A549 (cell line): ENCODE data around the gene TP73. TPM values are rescaled to one million over a fixed set of nuclear protein-coding genes. Genes with fewer than 3 reads are reported as not detected.
A peak's percentile ranks its signal among the peaks of the same experiment; 100 is the strongest.

Experiments used
- ATAC-seq, 2 experiments: fragments of 200-7000 bp in 1 of 2; fragments of >200 bp in 1 of 2; cut with Nextera tagmentation in 1 of 2; cut with Tn5 transposase in 1 of 2; 3 replicates each; pipeline versions ENCODE4 v1.8.0 to v1.9.1; 2018 to 2020; ENCODE audit warnings: mild to moderate bottlenecking in 1 of 2, moderate library complexity in 1 of 2
- CTCF ChIA-PET: fragments of 300-600 bp; sonication (Branson Sonifier 250); formaldehyde crosslinking; extraction: SDS; loops from one replicate; lab custom pipeline; 2021; ENCODE audit warnings: antibody characterized with exemption, inconsistent platforms; lab: Yijun Ruan, JAX
- POLR2A ChIA-PET: fragments of 350-600 bp; formaldehyde crosslinking; extraction: SDS; loops from one replicate; lab custom pipeline; 2021; ENCODE audit warnings: antibody characterized with exemption, inconsistent platforms; lab: Yijun Ruan, JAX
- DNase-seq, 2 experiments: peaks; one replicate each; pipeline versions ENCODE4 v3.0.0 to v3.0.0-alpha.2; 2011 to 2016; ENCODE audit warnings: low read depth in 1 of 2, low spot score in 1 of 2
- FAIRE-seq: peaks from 2 replicates; lab custom pipeline; 2011; peaks lifted over from hg19 to GRCh38; lab: Jason Lieb, UNC
- H3K27ac ChIP-seq, 2 experiments: fragments of >200 bp; sonication (Bioruptor Twin); formaldehyde crosslinking; 3 replicates each; pipeline ENCODE4 v1.5.1; 2016 to 2017
- H3K4me1 ChIP-seq: fragments of >200 bp; sonication (Bioruptor Twin); formaldehyde crosslinking; 3 replicates; pipeline ENCODE4 v1.6.1; 2016
- H3K4me2 ChIP-seq: fragments of >200 bp; sonication (Bioruptor Twin); formaldehyde crosslinking; 3 replicates; pipeline ENCODE4 v1.6.1; 2016
- H3K4me3 ChIP-seq: fragments of >200 bp; sonication (Bioruptor Twin); formaldehyde crosslinking; 3 replicates; pipeline ENCODE4 v1.5.1; 2016
- H3K9me3 ChIP-seq: fragments of >200 bp; sonication (Bioruptor Twin); formaldehyde crosslinking; 3 replicates; pipeline ENCODE4 v1.6.1; 2016
- CHD4 ChIP-seq: fragments of 200-600 bp; sonication (generic); IDR thresholded peaks from 2 replicates; pipeline ENCODE4 v1.6.1; 2016; ENCODE audit warnings: antibody characterized with exemption, mild to moderate bottlenecking, borderline replicate concordance
- ESRRA ChIP-seq: fragments of 150-350 bp; IDR thresholded peaks from 2 replicates; pipeline ENCODE4 v1.6.1; 2014; ENCODE audit warnings: mild to moderate bottlenecking, low read length, borderline replicate concordance
- FOSB ChIP-seq: fragments of 250-450 bp; sonication (Bioruptor Pico); IDR thresholded peaks from 2 replicates; pipeline ENCODE4 v1.5.0; 2020; ENCODE audit warnings: mild to moderate bottlenecking, moderate library complexity
- GATA3 ChIP-seq: IDR thresholded peaks from 2 replicates; pipeline ENCODE4 v1.6.1; 2012; ENCODE audit warnings: borderline replicate concordance
- NFE2L2 ChIP-seq: fragments of 150-350 bp; conservative IDR thresholded peaks from 2 replicates; pipeline ENCODE4 v1.6.1; 2014; ENCODE audit warnings: low read length
- NR3C1 ChIP-seq: fragments of >200 bp; sonication (Bioruptor Twin); formaldehyde crosslinking; IDR thresholded peaks from 3 replicates; pipeline ENCODE4 v1.6.1; 2017
- RAD21 ChIP-seq, 2 experiments: fragments of >200 bp in 1 of 2; sonication (Bioruptor Twin) in 1 of 2; formaldehyde crosslinking in 1 of 2; IDR thresholded peaks in 1 of 2; conservative IDR thresholded peaks in 1 of 2; 2 replicates in 1 of 2; 3 replicates in 1 of 2; pipeline ENCODE4 v1.6.1; 2012 to 2018; ENCODE audit warnings: inconsistent platforms in 1 of 2
- RARB ChIP-seq: fragments of 250-450 bp; sonication (Bioruptor Pico); IDR thresholded peaks from 2 replicates; pipeline ENCODE4 v1.8.0; 2021; ENCODE audit warnings: mild to moderate bottlenecking, moderate library complexity
- RCOR1 ChIP-seq: fragments of 150-350 bp; IDR thresholded peaks from 2 replicates; pipeline ENCODE4 v1.6.1; 2014; ENCODE audit warnings: antibody characterized with exemption, low read length, low read depth
- RFX5 ChIP-seq: fragments of 450-650 bp; IDR thresholded peaks from 2 replicates; pipeline ENCODE4 v1.7.1; 2014; ENCODE audit warnings: antibody characterized with exemption, mild to moderate bottlenecking, moderate library complexity
- RNF2 ChIP-seq: fragments of 200-600 bp; sonication (generic); IDR thresholded peaks from 2 replicates; pipeline ENCODE4 v1.6.1; 2016; ENCODE audit warnings: low read depth, mild to moderate bottlenecking, antibody characterized with exemption, moderate library complexity, borderline replicate concordance
- SREBF2 ChIP-seq: fragments of 450-650 bp; IDR thresholded peaks from 2 replicates; pipeline ENCODE4 v1.6.1; 2014; ENCODE audit warnings: mild to moderate bottlenecking, moderate library complexity
- TP53 ChIP-seq: fragments of 250-450 bp; sonication (Bioruptor Pico); IDR thresholded peaks from 2 replicates; pipeline ENCODE4 v1.5.0; 2021; ENCODE audit warnings: mild to moderate bottlenecking, moderate library complexity
- WGBS: methylation state at CpG from one replicate; pipeline ENCODE4 v1.1.6; 2017; ENCODE audit errors: missing lambda C conversion rate; 5-methylcytosine and 5-hydroxymethylcytosine counted together
- polyA plus RNA-seq, 4 experiments: library from polyadenylated mRNA; depleted of rRNA in 3 of 4; stranded (reverse); fragments of >200 nt; fragmentation: RNase III in 1 of 4; extraction: RNeasy Plus Mini Kit Qiagen cat#74134 plus additional on column Dnase treatment in 1 of 4; gene quantifications; 2 replicates in 3 of 4; 3 replicates in 1 of 4; pipeline ENCODE4 v1.2.3, GENCODE V29; 2011 to 2017
- TF ChIP-seq, protein P1 (sequence below): fragments of 200-600 bp; sonication (generic); IDR thresholded peaks from 2 replicates; pipeline ENCODE4 v1.6.1; 2016; ENCODE audit warnings: antibody characterized with exemption, mild to moderate bottlenecking, moderate library complexity
- TF ChIP-seq, protein P2 (sequence below): fragments of >200 bp; sonication (Bioruptor Twin); formaldehyde crosslinking; IDR thresholded peaks from 3 replicates; pipeline ENCODE4 v1.5.1; 2016
- TF ChIP-seq, protein P3 (sequence below): IDR thresholded peaks from 2 replicates; pipeline ENCODE4 v1.6.1; 2012
- TF ChIP-seq, protein P4 (sequence below): fragments of 150-350 bp; IDR thresholded peaks from 2 replicates; pipeline ENCODE4 v1.6.1; 2014; ENCODE audit warnings: low read depth, mild to moderate bottlenecking, low read length

Gene TP73
- polyA plus RNA-seq, 2 of the 4 experiments (the other 2 are of a cell fraction) = 0.01 to 0.25 TPM

DNA sequence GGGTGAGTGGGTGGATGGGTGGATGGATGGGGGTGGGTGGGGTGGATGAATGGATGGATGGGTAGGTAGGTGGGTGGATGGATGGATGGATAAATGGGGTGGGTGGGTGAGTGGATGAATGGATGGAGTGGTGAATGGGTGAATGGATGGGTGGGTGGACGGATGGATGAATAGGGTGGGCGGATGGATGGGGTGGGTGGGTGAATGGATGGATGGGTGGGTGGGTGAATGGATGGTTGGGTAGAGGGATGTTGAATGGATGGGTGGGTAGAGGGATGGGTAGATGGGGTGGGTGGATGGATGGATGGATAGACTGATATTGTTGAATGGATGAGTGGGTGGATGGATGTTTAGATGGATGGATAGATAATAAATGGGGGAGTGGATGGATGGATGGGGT lies 73.0 kb downstream of the TP73 start (continued):
- TF ChIP-seq RARB (CRISPR knock-in tag) (no peak), RNF2 (no peak)
- TF ChIP-seq, protein P1, sequence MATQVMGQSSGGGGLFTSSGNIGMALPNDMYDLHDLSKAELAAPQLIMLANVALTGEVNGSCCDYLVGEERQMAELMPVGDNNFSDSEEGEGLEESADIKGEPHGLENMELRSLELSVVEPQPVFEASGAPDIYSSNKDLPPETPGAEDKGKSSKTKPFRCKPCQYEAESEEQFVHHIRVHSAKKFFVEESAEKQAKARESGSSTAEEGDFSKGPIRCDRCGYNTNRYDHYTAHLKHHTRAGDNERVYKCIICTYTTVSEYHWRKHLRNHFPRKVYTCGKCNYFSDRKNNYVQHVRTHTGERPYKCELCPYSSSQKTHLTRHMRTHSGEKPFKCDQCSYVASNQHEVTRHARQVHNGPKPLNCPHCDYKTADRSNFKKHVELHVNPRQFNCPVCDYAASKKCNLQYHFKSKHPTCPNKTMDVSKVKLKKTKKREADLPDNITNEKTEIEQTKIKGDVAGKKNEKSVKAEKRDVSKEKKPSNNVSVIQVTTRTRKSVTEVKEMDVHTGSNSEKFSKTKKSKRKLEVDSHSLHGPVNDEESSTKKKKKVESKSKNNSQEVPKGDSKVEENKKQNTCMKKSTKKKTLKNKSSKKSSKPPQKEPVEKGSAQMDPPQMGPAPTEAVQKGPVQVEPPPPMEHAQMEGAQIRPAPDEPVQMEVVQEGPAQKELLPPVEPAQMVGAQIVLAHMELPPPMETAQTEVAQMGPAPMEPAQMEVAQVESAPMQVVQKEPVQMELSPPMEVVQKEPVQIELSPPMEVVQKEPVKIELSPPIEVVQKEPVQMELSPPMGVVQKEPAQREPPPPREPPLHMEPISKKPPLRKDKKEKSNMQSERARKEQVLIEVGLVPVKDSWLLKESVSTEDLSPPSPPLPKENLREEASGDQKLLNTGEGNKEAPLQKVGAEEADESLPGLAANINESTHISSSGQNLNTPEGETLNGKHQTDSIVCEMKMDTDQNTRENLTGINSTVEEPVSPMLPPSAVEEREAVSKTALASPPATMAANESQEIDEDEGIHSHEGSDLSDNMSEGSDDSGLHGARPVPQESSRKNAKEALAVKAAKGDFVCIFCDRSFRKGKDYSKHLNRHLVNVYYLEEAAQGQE = no peak

DNA sequence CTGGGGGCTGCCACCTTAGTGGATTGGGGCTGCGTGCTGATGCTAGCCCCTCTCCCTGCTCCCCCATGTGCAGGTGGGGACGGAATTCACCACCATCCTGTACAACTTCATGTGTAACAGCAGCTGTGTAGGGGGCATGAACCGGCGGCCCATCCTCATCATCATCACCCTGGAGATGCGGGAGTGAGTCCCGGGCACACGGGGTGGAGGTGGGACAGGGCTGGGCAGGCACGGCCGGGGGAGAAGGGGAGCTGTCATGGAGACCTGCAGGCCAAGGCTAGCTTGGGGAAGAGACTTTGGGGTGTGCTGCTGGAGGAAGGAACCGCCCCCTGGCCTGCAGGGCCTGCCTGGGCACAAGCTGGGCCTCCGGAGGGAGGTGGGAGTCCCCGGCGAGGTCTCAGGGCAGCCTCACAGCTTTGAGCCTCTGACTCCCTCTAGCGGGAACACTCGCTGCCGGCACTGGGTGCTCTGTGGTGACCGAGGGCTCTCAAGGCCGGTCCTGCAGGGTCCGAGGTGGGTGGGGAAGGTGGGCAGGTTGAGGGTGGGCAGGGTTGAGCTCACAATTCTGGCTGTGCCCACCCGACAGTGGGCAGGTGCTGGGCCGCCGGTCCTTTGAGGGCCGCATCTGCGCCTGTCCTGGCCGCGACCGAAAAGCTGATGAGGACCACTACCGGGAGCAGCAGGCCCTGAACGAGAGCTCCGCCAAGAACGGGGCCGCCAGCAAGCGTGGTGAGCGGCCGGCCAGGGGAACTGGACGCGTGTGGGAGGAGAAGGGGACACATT lies 74.9 kb downstream of the TP73 start:
- CTCF ChIA-PET = interaction anchor here (0.6 to 1.7 kb wide), 8 partner anchors 9 to 274 kb away, joined by 3 to 7 read pairs (median 4); no protein-coding TSS in a partner anchor
- no peak for FAIRE-seq

More for the DNA sequence above, 74.9 kb downstream of the TP73 start:
- ATAC-seq (peak; percentile 69 to 88), DNase-seq (peak; percentile 53 to 75)
- Histone ChIP-seq H3K4me1 (no peaks in the 10 kb centered on the region), H3K4me2 (no peak overlapping the region), H3K9me3 (no peaks in the 10 kb centered on the region), H3K27ac (no peak overlapping the region), H3K4me3 (no peak overlapping the region)
- POLR2A ChIA-PET = no interaction called here
- 55% methylated on average over 21 of the region's 37 CpGs for WGBS
- TF ChIP-seq, protein P2, sequence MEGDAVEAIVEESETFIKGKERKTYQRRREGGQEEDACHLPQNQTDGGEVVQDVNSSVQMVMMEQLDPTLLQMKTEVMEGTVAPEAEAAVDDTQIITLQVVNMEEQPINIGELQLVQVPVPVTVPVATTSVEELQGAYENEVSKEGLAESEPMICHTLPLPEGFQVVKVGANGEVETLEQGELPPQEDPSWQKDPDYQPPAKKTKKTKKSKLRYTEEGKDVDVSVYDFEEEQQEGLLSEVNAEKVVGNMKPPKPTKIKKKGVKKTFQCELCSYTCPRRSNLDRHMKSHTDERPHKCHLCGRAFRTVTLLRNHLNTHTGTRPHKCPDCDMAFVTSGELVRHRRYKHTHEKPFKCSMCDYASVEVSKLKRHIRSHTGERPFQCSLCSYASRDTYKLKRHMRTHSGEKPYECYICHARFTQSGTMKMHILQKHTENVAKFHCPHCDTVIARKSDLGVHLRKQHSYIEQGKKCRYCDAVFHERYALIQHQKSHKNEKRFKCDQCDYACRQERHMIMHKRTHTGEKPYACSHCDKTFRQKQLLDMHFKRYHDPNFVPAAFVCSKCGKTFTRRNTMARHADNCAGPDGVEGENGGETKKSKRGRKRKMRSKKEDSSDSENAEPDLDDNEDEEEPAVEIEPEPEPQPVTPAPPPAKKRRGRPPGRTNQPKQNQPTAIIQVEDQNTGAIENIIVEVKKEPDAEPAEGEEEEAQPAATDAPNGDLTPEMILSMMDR = peak; percentile 25; the same call in 2 of the 3 replicates
- TF ChIP-seq SREBF2 = no peak
- TF ChIP-seq CHD4 = no peak
- peak in 1 of 2 experiments; percentile 32; a peak in 2 of 5 replicates for TF ChIP-seq RAD21 (conservative IDR thresholded peaks at IDR 0.05 in 1 of 2, IDR thresholded peaks at IDR 0.05 in 1 of 2)
- TF ChIP-seq, protein P3, sequence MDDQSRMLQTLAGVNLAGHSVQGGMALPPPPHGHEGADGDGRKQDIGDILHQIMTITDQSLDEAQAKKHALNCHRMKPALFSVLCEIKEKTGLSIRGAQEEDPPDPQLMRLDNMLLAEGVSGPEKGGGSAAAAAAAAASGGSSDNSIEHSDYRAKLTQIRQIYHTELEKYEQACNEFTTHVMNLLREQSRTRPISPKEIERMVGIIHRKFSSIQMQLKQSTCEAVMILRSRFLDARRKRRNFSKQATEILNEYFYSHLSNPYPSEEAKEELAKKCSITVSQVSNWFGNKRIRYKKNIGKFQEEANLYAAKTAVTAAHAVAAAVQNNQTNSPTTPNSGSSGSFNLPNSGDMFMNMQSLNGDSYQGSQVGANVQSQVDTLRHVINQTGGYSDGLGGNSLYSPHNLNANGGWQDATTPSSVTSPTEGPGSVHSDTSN = no peak
- TF ChIP-seq RCOR1 = no peak
- TF ChIP-seq NFE2L2 = no peak
- TF ChIP-seq TP53 = no peak
- TF ChIP-seq GATA3 = no peak
- TF ChIP-seq NR3C1 = no peak
- no peak for TF ChIP-seq FOSB (CRISPR knock-in tag)
- TF ChIP-seq, protein P4, sequence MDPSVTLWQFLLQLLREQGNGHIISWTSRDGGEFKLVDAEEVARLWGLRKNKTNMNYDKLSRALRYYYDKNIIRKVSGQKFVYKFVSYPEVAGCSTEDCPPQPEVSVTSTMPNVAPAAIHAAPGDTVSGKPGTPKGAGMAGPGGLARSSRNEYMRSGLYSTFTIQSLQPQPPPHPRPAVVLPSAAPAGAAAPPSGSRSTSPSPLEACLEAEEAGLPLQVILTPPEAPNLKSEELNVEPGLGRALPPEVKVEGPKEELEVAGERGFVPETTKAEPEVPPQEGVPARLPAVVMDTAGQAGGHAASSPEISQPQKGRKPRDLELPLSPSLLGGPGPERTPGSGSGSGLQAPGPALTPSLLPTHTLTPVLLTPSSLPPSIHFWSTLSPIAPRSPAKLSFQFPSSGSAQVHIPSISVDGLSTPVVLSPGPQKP = no peak
- no peak for TF ChIP-seq ESRRA
- no peak for TF ChIP-seq RFX5
